IMR-90 (cell line): Measurements from ENCODE around the gene NCK1.

Experiments used
- FOS ChIP-seq: fragments of 150-350 bp; IDR thresholded peaks from 2 replicates; pipeline ENCODE4 v1.6.1; 2016; ENCODE audit warnings: low read depth, low read length
- MAFK ChIP-seq: IDR thresholded peaks from 2 replicates; pipeline ENCODE4 v1.6.1; 2012; ENCODE audit warnings: low read depth, low read length, improper control_type of control experiment
- MXI1 ChIP-seq: IDR thresholded peaks from 2 replicates; pipeline ENCODE4 v1.6.1; 2012; ENCODE audit warnings: low read depth, mild to moderate bottlenecking, low read length, moderate library complexity, borderline replicate concordance
- POLR2A ChIP-seq: IDR thresholded peaks from 2 replicates; pipeline ENCODE4 v1.6.1; 2012; ENCODE audit warnings: mild to moderate bottlenecking, low read depth, low read length
- RAD21 ChIP-seq: IDR thresholded peaks from 2 replicates; pipeline ENCODE4 v1.6.1; 2012; ENCODE audit warnings: low read length, improper control_type of control experiment
- RFX5 ChIP-seq: IDR thresholded peaks from 2 replicates; pipeline ENCODE4 v1.8.0; 2012; ENCODE audit warnings: low read depth, mild to moderate bottlenecking, low read length, moderate library complexity
- SMC3 ChIP-seq: fragments of 150-350 bp; IDR thresholded peaks from 2 replicates; pipeline ENCODE4 v1.6.1; 2016; ENCODE audit warnings: low read depth, mild to moderate bottlenecking, antibody characterized with exemption, low read length, moderate library complexity
- TF ChIP-seq, protein P1 (sequence below): conservative IDR thresholded peaks from 2 replicates; pipeline ENCODE4 v1.5.1; 2012; ENCODE audit warnings: mild to moderate bottlenecking, low read depth, low read length, improper control_type of control experiment
- TF ChIP-seq, protein P2 (sequence below): fragments of 150-350 bp; IDR thresholded peaks from 2 replicates; pipeline ENCODE4 v1.6.1; 2017; ENCODE audit warnings: mild to moderate bottlenecking, antibody characterized with exemption, low read length, low read depth

DNA sequence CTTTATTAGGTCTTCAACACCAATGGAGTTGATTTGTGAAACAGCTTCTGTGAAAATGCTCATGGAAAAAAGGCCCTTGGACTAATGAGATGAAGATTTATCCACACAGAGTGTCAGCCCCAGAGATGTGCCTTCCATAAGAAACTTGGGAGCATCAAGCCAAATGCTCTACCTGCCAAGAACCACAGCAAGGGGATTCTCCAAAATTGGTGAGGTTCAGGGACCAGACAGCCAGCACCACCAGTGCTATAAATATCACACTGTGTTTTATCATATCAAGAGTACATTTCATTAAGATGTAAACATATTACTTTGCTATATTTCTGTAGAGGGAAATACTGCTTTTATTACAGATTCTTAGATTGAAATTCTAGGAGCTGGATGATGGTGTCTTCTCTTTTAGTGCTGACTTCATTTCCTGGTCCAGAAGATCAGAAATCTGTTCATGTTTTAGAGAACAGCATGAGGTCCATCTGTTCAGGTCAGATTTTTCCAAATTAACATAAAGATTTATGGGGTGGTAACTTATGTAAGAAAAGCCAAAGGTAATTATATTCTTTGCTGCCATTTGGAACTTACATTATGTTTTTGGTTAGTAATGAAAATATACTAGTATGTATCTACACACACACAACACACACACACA, 25.4 kb upstream of the NCK1 start:
- TF ChIP-seq, protein P1, sequence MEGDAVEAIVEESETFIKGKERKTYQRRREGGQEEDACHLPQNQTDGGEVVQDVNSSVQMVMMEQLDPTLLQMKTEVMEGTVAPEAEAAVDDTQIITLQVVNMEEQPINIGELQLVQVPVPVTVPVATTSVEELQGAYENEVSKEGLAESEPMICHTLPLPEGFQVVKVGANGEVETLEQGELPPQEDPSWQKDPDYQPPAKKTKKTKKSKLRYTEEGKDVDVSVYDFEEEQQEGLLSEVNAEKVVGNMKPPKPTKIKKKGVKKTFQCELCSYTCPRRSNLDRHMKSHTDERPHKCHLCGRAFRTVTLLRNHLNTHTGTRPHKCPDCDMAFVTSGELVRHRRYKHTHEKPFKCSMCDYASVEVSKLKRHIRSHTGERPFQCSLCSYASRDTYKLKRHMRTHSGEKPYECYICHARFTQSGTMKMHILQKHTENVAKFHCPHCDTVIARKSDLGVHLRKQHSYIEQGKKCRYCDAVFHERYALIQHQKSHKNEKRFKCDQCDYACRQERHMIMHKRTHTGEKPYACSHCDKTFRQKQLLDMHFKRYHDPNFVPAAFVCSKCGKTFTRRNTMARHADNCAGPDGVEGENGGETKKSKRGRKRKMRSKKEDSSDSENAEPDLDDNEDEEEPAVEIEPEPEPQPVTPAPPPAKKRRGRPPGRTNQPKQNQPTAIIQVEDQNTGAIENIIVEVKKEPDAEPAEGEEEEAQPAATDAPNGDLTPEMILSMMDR, result no peak
- TF ChIP-seq RFX5 (no peak), POLR2A (no peak), SMC3 (no peak), MAFK (no peak), RAD21 (no peak), FOS (no peak), MXI1 (no peak)
- TF ChIP-seq, protein P2, sequence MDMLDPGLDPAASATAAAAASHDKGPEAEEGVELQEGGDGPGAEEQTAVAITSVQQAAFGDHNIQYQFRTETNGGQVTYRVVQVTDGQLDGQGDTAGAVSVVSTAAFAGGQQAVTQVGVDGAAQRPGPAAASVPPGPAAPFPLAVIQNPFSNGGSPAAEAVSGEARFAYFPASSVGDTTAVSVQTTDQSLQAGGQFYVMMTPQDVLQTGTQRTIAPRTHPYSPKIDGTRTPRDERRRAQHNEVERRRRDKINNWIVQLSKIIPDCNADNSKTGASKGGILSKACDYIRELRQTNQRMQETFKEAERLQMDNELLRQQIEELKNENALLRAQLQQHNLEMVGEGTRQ, result no peak
